IMR-90 (cell line): Measurements from ENCODE around the gene BCL11B. TPM values are rescaled to one million over a fixed set of nuclear protein-coding genes. Genes with fewer than 3 reads are reported as not detected.
A peak's percentile ranks its signal among the peaks of the same experiment; 100 is the strongest.

ENCODE experiments used
- ATAC-seq: fragments of 200-7000 bp; cut with Tn5 transposase; 2 replicates; pipeline ENCODE4 v1.9.1; 2020; ENCODE audit warnings: low read depth, mild to moderate bottlenecking, moderate library complexity
- BruUV-seq: library from RNA; stranded (reverse); fragments of 400-500 nt; replicated peaks from 2 replicates; lab custom pipeline; 2021; lab: Mats Ljungman, UMichigan
- CTCF ChIA-PET: fragments of 300-600 bp; formaldehyde crosslinking; extraction: SDS; loops from one replicate; lab custom pipeline; 2021; ENCODE audit warnings: antibody characterized with exemption; lab: Yijun Ruan, JAX
- POLR2A ChIA-PET: fragments of 300-600 bp; sonication (Branson Sonifier 250); formaldehyde crosslinking; loops from one replicate; lab custom pipeline; 2022; ENCODE audit warnings: antibody characterized with exemption; ENCODE audit not compliant: unreplicated experiment; lab: Charles Lee
- DNase-seq: peaks from one replicate; pipeline ENCODE4 v3.0.0; 2013
- H2AFZ ChIP-seq: replicated peaks from 2 replicates; pipeline ENCODE3; 2013; ENCODE audit warnings: low read length, mild to moderate bottlenecking; ENCODE audit not compliant: poor library complexity
- H2AK5ac ChIP-seq: 2 replicates; pipeline ENCODE4 v1.6.1; 2013; ENCODE audit warnings: low read depth, low read length, inconsistent platforms
- H2AK9ac ChIP-seq: replicated peaks from 2 replicates; pipeline ENCODE3; 2013; ENCODE audit warnings: mild to moderate bottlenecking, low read depth, low read length, moderate library complexity; ENCODE audit not compliant: poor library complexity
- H2BK120ac ChIP-seq: 2 replicates; pipeline ENCODE4 v1.6.1; 2013; ENCODE audit warnings: low read depth, low read length, inconsistent platforms
- H2BK15ac ChIP-seq: 3 replicates; pipeline ENCODE4 v1.6.1; 2013; ENCODE audit warnings: low read depth, low read length, inconsistent platforms
- H2BK20ac ChIP-seq: 2 replicates; pipeline ENCODE4 v1.6.1; 2013; ENCODE audit warnings: low read depth, mild to moderate bottlenecking, inconsistent platforms, low read length, moderate library complexity
- H2BK5ac ChIP-seq: 2 replicates; pipeline ENCODE4 v1.6.1; 2013; ENCODE audit warnings: mild to moderate bottlenecking, low read depth, low read length, inconsistent platforms; ENCODE audit not compliant: poor library complexity, severe bottlenecking
- H3K14ac ChIP-seq: replicated peaks from 2 replicates; pipeline ENCODE4 v1.6.1; 2013; ENCODE audit warnings: low read depth, low read length, inconsistent platforms
- H3K18ac ChIP-seq: 2 replicates; pipeline ENCODE4 v1.6.1; 2013; ENCODE audit warnings: low read depth, low read length, control low read depth
- H3K23ac ChIP-seq: 2 replicates; pipeline ENCODE4 v1.6.1; 2013; ENCODE audit warnings: low read depth, low read length, inconsistent platforms
- H3K27ac ChIP-seq: 2 replicates; pipeline ENCODE4 v1.5.1; 2013; ENCODE audit warnings: mild to moderate bottlenecking, control low read depth, low read length; ENCODE audit not compliant: insufficient read depth
- H3K27me3 ChIP-seq: 2 replicates; pipeline ENCODE4 v1.6.1; 2013; ENCODE audit warnings: low read length; ENCODE audit not compliant: control insufficient read depth, insufficient read depth
- H3K36me3 ChIP-seq: 2 replicates; pipeline ENCODE4 v1.6.1; 2013; ENCODE audit warnings: low read length, mixed read lengths; ENCODE audit not compliant: control insufficient read depth, insufficient read depth
- H3K4ac ChIP-seq: 2 replicates; pipeline ENCODE4 v1.6.1; 2013; ENCODE audit warnings: low read depth, low read length, inconsistent platforms
- H3K4me1 ChIP-seq: 2 replicates; pipeline ENCODE4 v1.6.1; 2013; ENCODE audit warnings: low read length, mixed read lengths; ENCODE audit not compliant: control insufficient read depth, insufficient read depth
- H3K4me2 ChIP-seq: 2 replicates; pipeline ENCODE4 v1.6.1; 2013; ENCODE audit warnings: low read depth, mild to moderate bottlenecking, control low read depth, low read length, moderate library complexity
- H3K4me3 ChIP-seq: 2 replicates; pipeline ENCODE4 v1.5.1; 2013; ENCODE audit warnings: low read depth, mild to moderate bottlenecking, control low read depth, low read length, moderate library complexity; ENCODE audit not compliant: insufficient read depth
- H3K56ac ChIP-seq: 2 replicates; pipeline ENCODE4 v1.6.1; 2013; ENCODE audit warnings: low read length, inconsistent platforms; ENCODE audit not compliant: insufficient read depth; ENCODE audit errors: extremely low read depth
- H3K79me1 ChIP-seq, 2 experiments: 2 replicates each; pipeline ENCODE4 v1.6.1; 2013; ENCODE audit warnings: low read length in 2 of 2, inconsistent platforms in 1 of 2, low read depth in 1 of 2
- H3K9ac ChIP-seq: 2 replicates; pipeline ENCODE4 v1.6.1; 2013; ENCODE audit warnings: low read depth, low read length, control low read depth
- H3K9me1 ChIP-seq: 2 replicates; pipeline ENCODE4 v1.6.1; 2013; ENCODE audit warnings: low read length, inconsistent platforms; ENCODE audit not compliant: insufficient read depth
- H3K9me3 ChIP-seq: 2 replicates; pipeline ENCODE4 v1.6.1; 2013; ENCODE audit warnings: low read length; ENCODE audit not compliant: control insufficient read depth, insufficient read depth
- H4K20me1 ChIP-seq: 2 replicates; pipeline ENCODE4 v1.6.1; 2013; ENCODE audit warnings: low read length, inconsistent platforms; ENCODE audit not compliant: insufficient read depth
- H4K5ac ChIP-seq: 2 replicates; pipeline ENCODE4 v1.6.1; 2013; ENCODE audit warnings: mild to moderate bottlenecking, low read depth, low read length, control low read depth
- H4K8ac ChIP-seq, 2 experiments: 2 replicates each; pipeline ENCODE4 v1.6.1; 2013; ENCODE audit warnings: low read depth in 2 of 2, low read length in 2 of 2, control low read depth in 1 of 2, inconsistent platforms in 1 of 2
- H4K91ac ChIP-seq: 2 replicates; pipeline ENCODE4 v1.6.1; 2013; ENCODE audit warnings: low read depth, low read length, inconsistent platforms; ENCODE audit not compliant: insufficient read depth
- CEBPB ChIP-seq: IDR thresholded peaks from 2 replicates; pipeline ENCODE4 v1.6.1; 2012; ENCODE audit warnings: low read depth, low read length, improper control_type of control experiment
- CHD1 ChIP-seq: IDR thresholded peaks from 2 replicates; pipeline ENCODE4 v1.6.1; 2012; ENCODE audit warnings: low read depth, low read length, improper control_type of control experiment
- FOS ChIP-seq: fragments of 150-350 bp; IDR thresholded peaks from 2 replicates; pipeline ENCODE4 v1.6.1; 2016; ENCODE audit warnings: low read depth, low read length
- MAFK ChIP-seq: IDR thresholded peaks from 2 replicates; pipeline ENCODE4 v1.6.1; 2012; ENCODE audit warnings: low read depth, low read length, improper control_type of control experiment
- MAZ ChIP-seq: IDR thresholded peaks from 2 replicates; pipeline ENCODE4 v1.6.1; 2012; ENCODE audit warnings: low read depth, mild to moderate bottlenecking, low read length, improper control_type of control experiment, moderate library complexity, borderline replicate concordance
- MXI1 ChIP-seq: IDR thresholded peaks from 2 replicates; pipeline ENCODE4 v1.6.1; 2012; ENCODE audit warnings: low read depth, mild to moderate bottlenecking, low read length, moderate library complexity, borderline replicate concordance
- NFE2L2 ChIP-seq: fragments of 150-350 bp; IDR thresholded peaks from 2 replicates; pipeline ENCODE4 v1.6.1; 2016; ENCODE audit warnings: low read depth, mild to moderate bottlenecking, low read length
- POLR2A ChIP-seq: IDR thresholded peaks from 2 replicates; pipeline ENCODE4 v1.6.1; 2012; ENCODE audit warnings: mild to moderate bottlenecking, low read depth, low read length
- RAD21 ChIP-seq: IDR thresholded peaks from 2 replicates; pipeline ENCODE4 v1.6.1; 2012; ENCODE audit warnings: low read length, improper control_type of control experiment
- RCOR1 ChIP-seq: IDR thresholded peaks from 2 replicates; pipeline ENCODE4 v1.6.1; 2012; ENCODE audit warnings: mild to moderate bottlenecking, low read length, improper control_type of control experiment; ENCODE audit not compliant: insufficient replicate concordance
- SMC3 ChIP-seq: fragments of 150-350 bp; IDR thresholded peaks from 2 replicates; pipeline ENCODE4 v1.6.1; 2016; ENCODE audit warnings: low read depth, mild to moderate bottlenecking, antibody characterized with exemption, low read length, moderate library complexity
- WGBS, 2 experiments: methylation state at CpG; one replicate each; pipeline versions ENCODE4 v1.1.5 to v1.1.7; 2013; ENCODE audit warnings: missing lambda C conversion rate in 2 of 2; ENCODE audit not compliant: insufficient read length in 1 of 2; ENCODE audit errors: extremely low coverage in 2 of 2; 5-methylcytosine and 5-hydroxymethylcytosine counted together
- dilution Hi-C: fragments of 300-500 bp; cut with HindIII; formaldehyde crosslinking; loops from one replicate; pipeline ENCODE4 v1.14.3; 2018; ENCODE audit warnings: low sequenced_read_pairs; ENCODE audit not compliant: unreplicated experiment
- in situ Hi-C: fragments of 300-500 bp; cut with MboI; formaldehyde crosslinking; loops from 3 replicates; pipeline ENCODE4 v1.14.3; 2019; ENCODE audit warnings: low sequenced_read_pairs, inconsistent platforms, mixed read lengths
- intact Hi-C: fragments of 100-400 bp; cut with micrococcal nuclease; formaldehyde crosslinking; loops from 2 replicates; pipeline ENCODE4 v1.10.0; 2022
- polyA plus RNA-seq, 3 experiments: library from polyadenylated mRNA; depleted of rRNA; stranded (reverse); fragments of >200 nt; gene quantifications; 2 replicates each; pipeline ENCODE4 v1.2.3, GENCODE V29; 2012; ENCODE audit warnings: low replicate concordance in 1 of 3
- total RNA-seq: library from RNA; depleted of rRNA; stranded (reverse); fragments of >200 nt; gene quantifications from 2 replicates; pipeline ENCODE4 v1.2.3, GENCODE V29; 2012
- TF ChIP-seq, protein P1 (sequence below): fragments of 150-350 bp; IDR thresholded peaks from 2 replicates; pipeline ENCODE4 v1.6.1; 2017; ENCODE audit warnings: mild to moderate bottlenecking, antibody characterized with exemption, low read length, low read depth
- TF ChIP-seq, protein P2 (sequence below): conservative IDR thresholded peaks from 2 replicates; pipeline ENCODE4 v1.5.1; 2012; ENCODE audit warnings: mild to moderate bottlenecking, low read depth, low read length, improper control_type of control experiment

Gene BCL11B
- total and polyA plus RNA-seq, 2 of the 4 experiments (the other 2 are of a cell fraction): under 0.01 TPM; not detected in 1

DNA sequence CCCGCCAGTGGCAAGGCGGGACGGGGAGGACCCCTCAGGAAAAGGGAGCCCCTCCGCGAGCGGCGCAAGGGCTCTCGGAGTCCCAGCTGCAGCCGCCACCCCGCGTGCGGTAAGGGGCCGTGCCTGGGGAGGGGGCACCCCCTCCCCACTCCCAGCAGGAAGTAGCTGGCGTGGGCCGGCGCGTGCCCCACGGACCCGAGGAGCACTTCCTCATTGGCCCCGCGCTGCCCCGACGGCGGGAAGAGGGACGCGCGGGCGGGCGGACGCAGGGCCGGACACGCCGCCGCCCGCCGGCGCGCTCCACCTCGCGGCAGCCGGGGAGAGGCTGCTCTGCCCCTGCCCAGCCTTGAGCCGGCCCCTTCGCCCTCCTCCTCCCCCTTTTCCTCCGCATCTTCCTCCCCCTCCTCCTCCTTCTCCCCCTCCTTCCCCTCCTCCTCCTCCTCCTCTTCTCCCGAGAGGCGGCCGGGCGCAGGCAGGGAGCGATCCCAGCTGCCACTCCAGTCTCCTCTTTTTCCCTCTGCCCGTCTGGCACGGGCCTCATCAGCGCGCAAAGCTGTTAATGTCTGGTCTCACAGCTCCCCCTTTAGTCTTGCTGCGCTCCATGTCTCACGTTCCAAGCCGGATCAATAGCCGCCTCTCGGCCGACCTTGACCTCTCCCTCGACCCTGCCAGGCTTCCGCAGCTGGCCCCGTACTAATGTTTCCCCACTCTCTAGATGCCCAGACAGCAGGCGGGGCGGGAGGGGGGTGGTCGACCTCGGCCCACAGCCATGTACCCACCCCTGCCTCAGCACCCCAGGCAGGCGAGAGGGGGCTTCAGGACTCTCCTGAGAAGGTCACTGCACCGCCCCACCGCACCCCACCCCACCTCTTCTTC, 2.6 kb upstream of the BCL11B start (continued):
- TF ChIP-seq MXI1: no peak

DNA sequence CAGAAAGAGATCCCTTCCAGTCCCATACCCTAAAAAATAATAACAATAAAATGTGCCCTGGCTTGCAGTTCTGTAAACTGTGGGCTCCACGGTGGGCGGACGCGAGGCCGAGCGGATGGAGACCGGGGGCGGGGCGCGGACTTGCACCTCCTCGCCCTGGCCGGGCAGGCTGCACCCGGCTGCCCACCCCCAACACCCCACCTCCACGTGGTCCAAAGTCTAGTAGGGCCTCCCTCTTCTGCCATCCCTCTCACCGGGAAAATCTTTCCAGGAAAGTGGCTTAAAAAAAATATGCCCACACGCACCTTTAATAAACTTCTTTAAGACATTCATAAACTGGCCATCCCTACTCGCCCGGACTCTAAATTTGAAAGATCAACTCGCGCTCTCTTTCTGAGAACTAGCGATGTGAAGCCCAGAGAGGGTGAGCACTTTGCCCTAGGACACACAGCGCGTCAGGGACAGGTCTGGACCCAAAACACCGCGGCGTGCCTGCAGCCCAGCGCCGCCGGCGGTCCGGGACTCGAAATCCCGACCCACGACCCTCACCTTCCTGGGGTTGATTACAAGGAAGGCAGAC, 1.9 kb upstream of the BCL11B start:
- no peak overlapping the region for H4K8ac ChIP-seq
- H2AK9ac ChIP-seq: no peak overlapping the region
- dilution Hi-C loops (no loop called here), in situ Hi-C loops (no loop called here), intact Hi-C loops (no loop called here)
- no peak overlapping the region for H4K5ac ChIP-seq
- no peak overlapping the region for H2BK15ac ChIP-seq
- H3K9me1 ChIP-seq: no peaks in the 10 kb centered on the region
- no peak overlapping the region for H3K14ac ChIP-seq
- H3K27ac ChIP-seq: no peak overlapping the region
- H3K18ac ChIP-seq: no peak overlapping the region
- peak overlapping the region; percentile 19; the same call in 1 of the 2 replicates for H3K4me2 ChIP-seq
- peaks cover 57% of the 10 kb centered on the region for H3K27me3 ChIP-seq
- no peak overlapping the region for H2BK120ac ChIP-seq
- no peak for ATAC-seq
- no peak overlapping the region for H2AK5ac ChIP-seq
- no peaks in the 10 kb centered on the region for H3K36me3 ChIP-seq
- ChIA-PET POLR2A (no interaction called here), CTCF (no interaction called here)
- H3K23ac ChIP-seq: no peak overlapping the region
- peaks cover 1% of the 10 kb centered on the region; the same call in 1 of the 2 replicates for H3K4me1 ChIP-seq
- H2AFZ ChIP-seq: peak overlapping the region; percentile 82
- H3K4ac ChIP-seq: no peak overlapping the region
- no peak overlapping the region for H3K9ac ChIP-seq
- H3K9me3 ChIP-seq: no peaks in the 10 kb centered on the region
- no peak overlapping the region for H3K4me3 ChIP-seq
- H3K79me1 ChIP-seq: no peaks in the 10 kb centered on the region
- no peak for DNase-seq
- H2BK5ac ChIP-seq: no peak overlapping the region
- no peak overlapping the region for H2BK20ac ChIP-seq
- no peak overlapping the region for H3K56ac ChIP-seq
- BruUV-seq: no TSS peak
- 7% methylated on average over 23 of the region's 34 CpGs; no CpG with 5 or more reads in 1 of the 2 experiments for WGBS, 2 experiments
- no peak overlapping the region for H4K91ac ChIP-seq
- no peaks in the 10 kb centered on the region for H4K20me1 ChIP-seq
- TF ChIP-seq, protein P1, sequence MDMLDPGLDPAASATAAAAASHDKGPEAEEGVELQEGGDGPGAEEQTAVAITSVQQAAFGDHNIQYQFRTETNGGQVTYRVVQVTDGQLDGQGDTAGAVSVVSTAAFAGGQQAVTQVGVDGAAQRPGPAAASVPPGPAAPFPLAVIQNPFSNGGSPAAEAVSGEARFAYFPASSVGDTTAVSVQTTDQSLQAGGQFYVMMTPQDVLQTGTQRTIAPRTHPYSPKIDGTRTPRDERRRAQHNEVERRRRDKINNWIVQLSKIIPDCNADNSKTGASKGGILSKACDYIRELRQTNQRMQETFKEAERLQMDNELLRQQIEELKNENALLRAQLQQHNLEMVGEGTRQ: no peak
- TF ChIP-seq, protein P2, sequence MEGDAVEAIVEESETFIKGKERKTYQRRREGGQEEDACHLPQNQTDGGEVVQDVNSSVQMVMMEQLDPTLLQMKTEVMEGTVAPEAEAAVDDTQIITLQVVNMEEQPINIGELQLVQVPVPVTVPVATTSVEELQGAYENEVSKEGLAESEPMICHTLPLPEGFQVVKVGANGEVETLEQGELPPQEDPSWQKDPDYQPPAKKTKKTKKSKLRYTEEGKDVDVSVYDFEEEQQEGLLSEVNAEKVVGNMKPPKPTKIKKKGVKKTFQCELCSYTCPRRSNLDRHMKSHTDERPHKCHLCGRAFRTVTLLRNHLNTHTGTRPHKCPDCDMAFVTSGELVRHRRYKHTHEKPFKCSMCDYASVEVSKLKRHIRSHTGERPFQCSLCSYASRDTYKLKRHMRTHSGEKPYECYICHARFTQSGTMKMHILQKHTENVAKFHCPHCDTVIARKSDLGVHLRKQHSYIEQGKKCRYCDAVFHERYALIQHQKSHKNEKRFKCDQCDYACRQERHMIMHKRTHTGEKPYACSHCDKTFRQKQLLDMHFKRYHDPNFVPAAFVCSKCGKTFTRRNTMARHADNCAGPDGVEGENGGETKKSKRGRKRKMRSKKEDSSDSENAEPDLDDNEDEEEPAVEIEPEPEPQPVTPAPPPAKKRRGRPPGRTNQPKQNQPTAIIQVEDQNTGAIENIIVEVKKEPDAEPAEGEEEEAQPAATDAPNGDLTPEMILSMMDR: no peak
- no peak for TF ChIP-seq NFE2L2
- TF ChIP-seq CHD1: no peak
- TF ChIP-seq CEBPB: no peak
- no peak for TF ChIP-seq FOS
- no peak for TF ChIP-seq RAD21
- no peak for TF ChIP-seq POLR2A
- no peak for TF ChIP-seq SMC3
- no peak for TF ChIP-seq MXI1
- no peak for TF ChIP-seq RCOR1
- TF ChIP-seq MAZ: no peak
- TF ChIP-seq MAFK: no peak
